Body of pancreas (tissue), 4 donors: ENCODE data around the gene PDK4.

Experiments used
- POLR2A ChIP-seq, 3 donors: fragments of 450-650 bp; IDR thresholded peaks; one replicate each; pipeline ENCODE4 v1.6.1; 2016; ENCODE audit warnings: antibody characterized with exemption in 3 of 3, mild to moderate bottlenecking in 2 of 3
- TF ChIP-seq, protein P1 (sequence below), 7 experiments: fragments of 450-650 bp in 4 of 7; fragments of 200-600 bp in 3 of 7; sonication (generic) in 3 of 7; IDR thresholded peaks; one replicate each; pipeline ENCODE4 v1.5.1; 2016 to 2019; ENCODE audit warnings: antibody characterized with exemption in 7 of 7

DNA sequence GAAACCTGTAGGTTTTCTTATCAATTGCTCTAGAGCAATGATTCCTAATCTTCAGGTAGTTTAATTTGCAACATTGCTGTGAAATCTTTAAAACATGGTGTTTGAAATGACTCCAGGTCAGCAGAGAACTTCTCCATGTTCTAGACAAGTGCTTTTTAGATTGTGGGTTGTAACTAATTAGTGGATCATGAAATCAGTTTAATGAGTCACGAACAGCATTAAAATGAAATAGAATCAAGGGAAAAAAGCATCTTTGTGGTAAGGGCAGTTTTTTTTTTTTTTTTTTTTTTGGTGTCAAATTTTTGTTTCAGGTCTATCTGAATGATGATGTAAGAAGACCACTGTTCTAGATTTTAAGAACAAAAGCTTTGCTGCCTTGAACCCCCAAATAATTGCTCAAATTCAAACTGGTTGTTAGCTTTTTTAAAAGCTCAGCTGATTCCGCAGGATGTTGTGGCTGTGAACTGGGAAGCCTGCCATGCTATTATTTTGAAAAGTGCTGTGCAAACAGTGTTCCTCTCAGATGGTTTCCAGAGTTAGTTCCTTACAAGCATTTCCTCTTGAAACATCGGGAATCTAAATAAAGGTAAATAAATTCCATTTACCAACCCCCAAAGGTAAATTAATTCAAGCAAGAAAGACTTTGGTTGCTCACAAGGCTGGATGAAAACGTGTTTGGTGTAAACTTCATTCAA lies 13.1 kb upstream of the PDK4 start:
- no peak for TF ChIP-seq POLR2A (IDR thresholded peaks at IDR 0.05)
- TF ChIP-seq, protein P1, sequence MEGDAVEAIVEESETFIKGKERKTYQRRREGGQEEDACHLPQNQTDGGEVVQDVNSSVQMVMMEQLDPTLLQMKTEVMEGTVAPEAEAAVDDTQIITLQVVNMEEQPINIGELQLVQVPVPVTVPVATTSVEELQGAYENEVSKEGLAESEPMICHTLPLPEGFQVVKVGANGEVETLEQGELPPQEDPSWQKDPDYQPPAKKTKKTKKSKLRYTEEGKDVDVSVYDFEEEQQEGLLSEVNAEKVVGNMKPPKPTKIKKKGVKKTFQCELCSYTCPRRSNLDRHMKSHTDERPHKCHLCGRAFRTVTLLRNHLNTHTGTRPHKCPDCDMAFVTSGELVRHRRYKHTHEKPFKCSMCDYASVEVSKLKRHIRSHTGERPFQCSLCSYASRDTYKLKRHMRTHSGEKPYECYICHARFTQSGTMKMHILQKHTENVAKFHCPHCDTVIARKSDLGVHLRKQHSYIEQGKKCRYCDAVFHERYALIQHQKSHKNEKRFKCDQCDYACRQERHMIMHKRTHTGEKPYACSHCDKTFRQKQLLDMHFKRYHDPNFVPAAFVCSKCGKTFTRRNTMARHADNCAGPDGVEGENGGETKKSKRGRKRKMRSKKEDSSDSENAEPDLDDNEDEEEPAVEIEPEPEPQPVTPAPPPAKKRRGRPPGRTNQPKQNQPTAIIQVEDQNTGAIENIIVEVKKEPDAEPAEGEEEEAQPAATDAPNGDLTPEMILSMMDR (IDR thresholded peaks at IDR 0.05) = peak in 1 of 7 experiments; percentile 0
